Esophagus squamous epithelium (tissue), 4 donors: ENCODE measurements around the gene CEP78.

Experiments used
- POLR2A ChIP-seq, 4 donors: fragments of 450-650 bp; IDR thresholded peaks; one replicate each; pipeline ENCODE4 v1.6.1; 2017; ENCODE audit warnings: antibody characterized with exemption in 4 of 4, mild to moderate bottlenecking in 4 of 4, moderate library complexity in 3 of 4
- TF ChIP-seq, protein P1 (sequence below), 6 experiments: fragments of 450-650 bp in 4 of 6; fragments of 200-600 bp in 2 of 6; sonication (generic) in 2 of 6; IDR thresholded peaks; one replicate each; pipeline ENCODE4 v1.5.1; 2016 to 2019; ENCODE audit warnings: antibody characterized with exemption in 6 of 6, mild to moderate bottlenecking in 4 of 6, moderate library complexity in 4 of 6

DNA sequence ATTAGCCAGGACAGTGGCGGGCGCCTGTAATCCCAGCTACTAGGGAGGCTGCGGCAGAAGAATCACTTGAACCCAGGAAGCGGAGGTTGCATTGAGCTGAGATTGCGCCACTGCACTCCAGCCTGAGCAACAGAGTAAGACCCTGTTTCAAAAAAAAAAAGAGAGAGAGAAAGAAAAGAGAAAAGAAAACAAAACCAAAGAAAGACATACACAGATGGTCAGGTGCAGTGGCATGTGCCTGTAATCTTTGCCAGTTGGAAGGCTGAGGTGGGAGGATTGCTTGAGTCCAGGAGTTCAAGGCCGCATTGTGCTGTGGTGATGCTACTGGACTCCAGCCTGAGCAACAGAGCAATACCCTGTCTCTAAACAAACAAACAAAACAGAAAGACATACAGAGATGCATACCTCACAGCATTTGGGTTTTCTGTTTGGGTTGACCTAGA is 51.1 kb downstream of the CEP78 start:
- TF ChIP-seq, protein P1, sequence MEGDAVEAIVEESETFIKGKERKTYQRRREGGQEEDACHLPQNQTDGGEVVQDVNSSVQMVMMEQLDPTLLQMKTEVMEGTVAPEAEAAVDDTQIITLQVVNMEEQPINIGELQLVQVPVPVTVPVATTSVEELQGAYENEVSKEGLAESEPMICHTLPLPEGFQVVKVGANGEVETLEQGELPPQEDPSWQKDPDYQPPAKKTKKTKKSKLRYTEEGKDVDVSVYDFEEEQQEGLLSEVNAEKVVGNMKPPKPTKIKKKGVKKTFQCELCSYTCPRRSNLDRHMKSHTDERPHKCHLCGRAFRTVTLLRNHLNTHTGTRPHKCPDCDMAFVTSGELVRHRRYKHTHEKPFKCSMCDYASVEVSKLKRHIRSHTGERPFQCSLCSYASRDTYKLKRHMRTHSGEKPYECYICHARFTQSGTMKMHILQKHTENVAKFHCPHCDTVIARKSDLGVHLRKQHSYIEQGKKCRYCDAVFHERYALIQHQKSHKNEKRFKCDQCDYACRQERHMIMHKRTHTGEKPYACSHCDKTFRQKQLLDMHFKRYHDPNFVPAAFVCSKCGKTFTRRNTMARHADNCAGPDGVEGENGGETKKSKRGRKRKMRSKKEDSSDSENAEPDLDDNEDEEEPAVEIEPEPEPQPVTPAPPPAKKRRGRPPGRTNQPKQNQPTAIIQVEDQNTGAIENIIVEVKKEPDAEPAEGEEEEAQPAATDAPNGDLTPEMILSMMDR (IDR thresholded peaks at IDR 0.05), result no peak
- TF ChIP-seq POLR2A (IDR thresholded peaks at IDR 0.05), result no peak
